Spinal cord (tissue), 10 donors: Measurements from ENCODE around the gene RGS11. TPM values are rescaled to one million over a fixed set of nuclear protein-coding genes. Genes with fewer than 3 reads are reported as not detected.
"Not testable (repeated sequence)": the region's sequence is repeated elsewhere in the genome, so short reads cannot be mapped to it uniquely, and the experiment has no call there.

ENCODE experiments used
- DNase-seq, 6 donors: peaks; one replicate each; pipeline versions ENCODE4 v3.0.0 to v3.0.0-alpha.2; 2013 to 2015; ENCODE audit warnings: low spot score in 6 of 6, low read depth in 4 of 6
- H3K27ac ChIP-seq: one replicate; pipeline ENCODE4 v1.5.1; 2013; ENCODE audit warnings: low read depth, low read length, control low read depth
- H3K27me3 ChIP-seq: one replicate; pipeline ENCODE4 v1.6.1; 2013; ENCODE audit warnings: low read length; ENCODE audit not compliant: control insufficient read depth, insufficient read depth
- H3K36me3 ChIP-seq: one replicate; pipeline ENCODE4 v1.6.1; 2013; ENCODE audit warnings: low read length; ENCODE audit not compliant: control insufficient read depth, insufficient read depth
- H3K4me1 ChIP-seq: one replicate; pipeline ENCODE4 v1.6.1; 2013; ENCODE audit warnings: low read length; ENCODE audit not compliant: control insufficient read depth, insufficient read depth
- H3K4me3 ChIP-seq: one replicate; pipeline ENCODE4 v1.5.1; 2013; ENCODE audit warnings: low read depth, low read length, control low read depth
- H3K9me3 ChIP-seq: one replicate; pipeline ENCODE4 v1.6.1; 2013; ENCODE audit warnings: low read length; ENCODE audit not compliant: control insufficient read depth, insufficient read depth
- WGBS: methylation state at CpG from one replicate; pipeline ENCODE4 v1.1.5; 2013; ENCODE audit warnings: missing lambda C conversion rate; ENCODE audit not compliant: insufficient coverage; 5-methylcytosine and 5-hydroxymethylcytosine counted together
- polyA plus RNA-seq, 2 donors: library from polyadenylated mRNA; unstranded; fragments of 120-200 nt; gene quantifications; one replicate each; pipeline ENCODE4 v1.2.1, GENCODE V29; 2013; ENCODE audit not compliant: insufficient read length in 2 of 2
- total RNA-seq, 2 donors: library from RNA; depleted of rRNA in 1 of 2; stranded (reverse); fragments of 120-200 nt in 1 of 2; fragments of >200 nt in 1 of 2; gene quantifications; one replicate each; pipeline versions ENCODE4 v1.2.3 to v1.2.4, GENCODE V29; 2013 to 2014
- donor health status: healthy.

Gene RGS11
- total and polyA plus RNA-seq, 4 donors = 7.9 to 47.5 (median 21.2) TPM

DNA sequence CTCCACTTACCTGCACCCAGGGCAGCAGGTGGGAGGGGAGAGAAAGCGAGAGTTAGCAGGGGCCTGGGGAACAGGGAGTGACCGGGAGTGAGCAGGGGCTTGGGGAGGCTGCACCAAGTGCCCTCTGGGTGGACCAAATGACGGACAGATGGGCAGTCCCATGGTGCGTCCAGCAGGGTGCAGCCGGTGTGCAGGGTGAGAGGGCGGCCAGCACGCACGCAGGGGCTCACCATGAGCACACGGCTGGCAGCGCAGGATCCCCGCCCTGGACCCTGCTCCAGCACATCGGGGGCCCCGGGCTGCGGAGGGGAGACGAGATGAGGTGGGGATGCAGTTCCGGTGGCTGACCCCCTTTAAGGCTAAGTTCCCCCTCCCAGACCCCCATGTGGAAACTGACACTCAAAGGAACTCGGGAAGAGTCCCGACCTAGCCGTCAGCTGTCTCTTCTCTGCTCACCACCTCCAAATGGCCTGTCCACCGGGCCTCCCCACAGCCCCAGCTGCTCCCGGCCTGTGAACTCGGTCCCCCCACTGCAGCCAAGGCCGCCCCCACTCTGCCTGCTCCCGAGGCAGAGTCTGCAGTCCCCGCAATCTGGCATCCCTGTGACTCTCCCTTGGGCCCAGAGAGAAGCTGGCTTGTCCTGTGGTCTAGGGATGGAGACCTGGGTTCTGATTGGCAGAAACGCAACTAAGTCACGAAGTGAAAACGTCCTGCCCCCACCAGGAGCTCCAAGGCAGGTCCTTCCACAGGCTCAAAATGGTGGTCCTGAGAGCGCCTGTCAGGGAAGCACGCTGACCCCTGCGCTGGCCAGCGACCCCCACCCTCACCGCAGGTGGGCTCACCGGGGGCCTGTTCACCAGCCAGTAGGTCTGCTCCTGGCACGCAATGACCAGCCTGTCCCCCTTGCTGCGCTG is 2.9 kb downstream of the RGS11 start:
- no peak overlapping the region for H3K4me3 ChIP-seq
- H3K4me1 ChIP-seq = peaks cover 21% of the 10 kb centered on the region
- H3K27me3 ChIP-seq = peaks cover 12% of the 10 kb centered on the region
- H3K27ac ChIP-seq = no peak overlapping the region
- no peak for DNase-seq
- H3K9me3 ChIP-seq = no peaks in the 10 kb centered on the region
- 64% methylated on average over 27 of the region's 36 CpGs for WGBS
- H3K36me3 ChIP-seq = peaks cover 49% of the 10 kb centered on the region

DNA sequence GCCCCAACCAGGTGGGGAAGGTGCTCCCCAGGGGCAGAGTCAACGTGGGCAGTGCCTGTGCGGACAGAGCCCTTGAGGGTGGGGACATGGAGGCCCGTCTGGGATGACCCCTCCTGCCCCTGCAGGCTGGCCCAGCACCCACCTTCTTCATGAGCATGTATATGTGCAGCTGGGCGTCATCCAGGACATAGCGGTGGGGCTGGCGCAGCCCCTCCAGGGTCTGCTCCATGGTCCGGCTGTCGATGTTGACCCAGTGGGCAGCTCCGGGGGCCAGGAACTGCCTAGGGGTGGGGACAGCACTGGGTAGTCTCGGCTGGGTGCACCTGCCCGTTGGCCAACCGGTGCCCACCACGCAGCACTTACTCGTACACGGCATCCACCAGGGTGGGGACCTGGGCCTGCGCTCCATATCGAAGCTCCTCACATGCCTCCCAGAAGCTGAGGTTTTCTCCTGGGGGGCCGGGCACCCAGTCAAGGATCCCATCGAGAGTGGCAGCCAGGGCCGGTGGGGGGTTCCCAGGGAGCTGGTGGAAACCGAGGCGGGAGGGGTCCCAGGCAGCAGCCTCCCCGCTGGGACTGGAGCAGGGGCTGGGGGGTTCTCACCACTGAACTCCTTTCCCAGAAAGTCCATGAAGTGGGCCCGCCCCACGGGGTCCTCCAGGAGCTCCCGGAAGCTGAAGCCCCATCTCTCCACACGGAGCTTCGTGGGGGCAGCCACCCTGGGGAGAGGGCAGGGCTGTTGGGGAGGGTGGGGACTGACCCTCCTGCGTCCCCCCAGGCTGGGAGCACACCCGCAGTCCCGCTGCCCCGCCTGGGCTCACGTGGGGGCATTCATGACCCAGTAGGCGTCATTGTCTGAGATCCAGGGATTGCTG is 5.1 kb downstream of the RGS11 start:
- 87% methylated on average over 29 of the region's 34 CpGs for WGBS
- H3K4me1 ChIP-seq = peaks cover 13% of the 10 kb centered on the region
- H3K27ac ChIP-seq = no peak overlapping the region
- no peak for DNase-seq
- H3K4me3 ChIP-seq = no peak overlapping the region
- H3K27me3 ChIP-seq = peaks cover 5% of the 10 kb centered on the region
- H3K9me3 ChIP-seq = no peaks in the 10 kb centered on the region
- H3K36me3 ChIP-seq = peaks cover 65% of the 10 kb centered on the region

- H3K4me3 ChIP-seq = no peak overlapping the region
- peaks cover 79% of the 10 kb centered on the region for H3K36me3 ChIP-seq
- H3K9me3 ChIP-seq = no peaks in the 10 kb centered on the region
- H3K4me1 ChIP-seq = peaks cover under 1% of the 10 kb centered on the region
- no peak overlapping the region for H3K27ac ChIP-seq
- H3K27me3 ChIP-seq = no peaks in the 10 kb centered on the region
- no peak for DNase-seq
- 85% methylated on average over 21 of the region's 24 CpGs for WGBS
Measured at GRCh38 chr16:269061-269796, 6.5 kb downstream of the RGS11 start.

GRCh38 chr16:268141-269053 is 7.3 kb downstream of the RGS11 start:
- no peaks in the 10 kb centered on the region for H3K4me1 ChIP-seq
- H3K27me3 ChIP-seq = no peaks in the 10 kb centered on the region
- WGBS = 69% methylated on average over 35 of the region's 40 CpGs
- H3K9me3 ChIP-seq = no peaks in the 10 kb centered on the region
- DNase-seq = peak in 1 of 6 donors; percentile 12
- H3K27ac ChIP-seq = no peak overlapping the region
- peaks cover 84% of the 10 kb centered on the region for H3K36me3 ChIP-seq
- H3K4me3 ChIP-seq = no peak overlapping the region

DNA sequence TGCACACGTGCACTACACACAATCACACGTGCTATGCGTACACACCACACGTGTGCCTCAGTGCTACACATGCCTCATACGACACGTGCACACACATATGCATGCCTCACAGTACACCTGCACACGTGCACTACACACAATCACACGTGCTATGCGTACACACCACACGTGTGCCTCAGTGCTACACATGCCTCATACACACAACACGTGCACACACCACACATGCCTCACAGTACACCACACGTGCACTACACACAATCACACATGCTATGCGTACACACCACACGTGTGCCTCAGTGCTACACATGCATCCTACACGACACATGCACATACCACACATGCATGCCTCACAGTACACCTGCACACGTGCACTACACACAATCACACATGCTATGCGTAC is 8.2 kb downstream of the RGS11 start:
- H3K4me3 ChIP-seq, H3K27me3 ChIP-seq, H3K27ac ChIP-seq, H3K9me3 ChIP-seq, DNase-seq, H3K4me1 ChIP-seq: not testable (repeated sequence)
- WGBS = 95% methylated on average over 17 of the region's 17 CpGs
- peaks cover 84% of the 10 kb centered on the region for H3K36me3 ChIP-seq

GRCh38 chr16:266258-267164 is 9.2 kb downstream of the RGS11 start:
- H3K36me3 ChIP-seq = peaks cover 88% of the 10 kb centered on the region
- H3K9me3 ChIP-seq = no peaks in the 10 kb centered on the region
- 79% methylated on average over 25 of the region's 25 CpGs for WGBS
- no peaks in the 10 kb centered on the region for H3K27me3 ChIP-seq
- no peak for DNase-seq
- no peaks in the 10 kb centered on the region for H3K4me1 ChIP-seq
- H3K27ac ChIP-seq = no peak overlapping the region
- H3K4me3 ChIP-seq = no peak overlapping the region

GRCh38 chr16:265711-266110 is 10.0 kb downstream of the RGS11 start:
- no peaks in the 10 kb centered on the region for H3K4me1 ChIP-seq
- no peaks in the 10 kb centered on the region for H3K27me3 ChIP-seq
- peaks cover 88% of the 10 kb centered on the region for H3K36me3 ChIP-seq
- H3K27ac ChIP-seq = no peak overlapping the region
- H3K4me3 ChIP-seq = no peak overlapping the region
- 80% methylated on average over 11 of the region's 12 CpGs for WGBS
- H3K9me3 ChIP-seq = no peaks in the 10 kb centered on the region
- DNase-seq = no peak

DNA sequence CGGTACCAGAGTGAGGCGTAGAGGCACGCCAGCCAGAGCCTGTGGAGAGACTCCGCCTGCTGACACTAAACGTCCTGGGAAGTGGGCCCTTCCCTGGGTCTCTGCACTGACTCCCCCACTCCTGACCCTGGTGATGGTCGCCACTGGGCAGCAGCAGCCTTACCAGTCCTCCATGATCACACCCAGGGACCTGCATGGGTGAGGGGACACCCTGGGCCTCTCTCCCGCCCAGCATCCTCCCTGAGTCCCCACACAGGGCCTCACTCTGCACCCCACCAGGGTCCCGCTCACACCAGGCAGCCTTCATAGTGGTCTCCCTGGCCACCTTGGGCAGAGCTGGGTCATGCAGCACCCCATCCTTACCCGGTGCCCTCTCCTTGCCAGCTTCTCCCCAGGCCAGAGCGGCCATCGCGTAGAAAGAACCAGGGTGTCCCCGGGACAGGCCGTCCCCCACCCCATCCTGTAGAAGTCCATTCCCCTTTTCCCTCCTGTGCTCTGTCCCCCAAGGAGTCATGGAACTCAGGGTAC is 10.7 kb downstream of the RGS11 start:
- DNase-seq = no peak

More for the DNA sequence above, 10.7 kb downstream of the RGS11 start:
- Histone ChIP-seq H3K27ac (no peak overlapping the region), H3K27me3 (no peaks in the 10 kb centered on the region), H3K36me3 (peaks cover 88% of the 10 kb centered on the region), H3K4me1 (no peaks in the 10 kb centered on the region), H3K4me3 (no peak overlapping the region), H3K9me3 (no peaks in the 10 kb centered on the region)
- 86% methylated on average over 13 of the region's 14 CpGs for WGBS
